HG02642 (cell line): ENCODE measurements around the gene ZFYVE27.

Experiments
- ATAC-seq: cut with Tn5 transposase; IDR thresholded peaks from one replicate; pipeline ENCODE4 v1.9.1; 2021; ENCODE audit warnings: mild to moderate bottlenecking; ENCODE audit not compliant: unreplicated experiment, poor library complexity

The ZFYVE27 gene

GRCh38 chr10:97785231-97785630 lies 48.3 kb downstream of the ZFYVE27 start:
- ATAC-seq = no peak

- ATAC-seq = no peak
Measured at GRCh38 chr10:97785731-97786130, 48.8 kb downstream of the ZFYVE27 start.

- no peak for ATAC-seq
Measured at GRCh38 chr10:97788552-97789442, 51.9 kb downstream of the ZFYVE27 start.

- ATAC-seq = no peak
Measured at GRCh38 chr10:97789770-97790397, 53.0 kb downstream of the ZFYVE27 start.

GRCh38 chr10:97791824-97792721 lies 55.1 kb downstream of the ZFYVE27 start:
- peak; percentile 54 for ATAC-seq

GRCh38 chr10:97795886-97796285 lies 59.0 kb downstream of the ZFYVE27 start:
- no peak for ATAC-seq

- ATAC-seq = no peak
Measured at GRCh38 chr10:97796651-97797050, 59.7 kb downstream of the ZFYVE27 start.

GRCh38 chr10:97798958-97799610 lies 62.2 kb downstream of the ZFYVE27 start:
- no peak for ATAC-seq

- ATAC-seq = no peak
Measured at GRCh38 chr10:97800474-97800873, 63.5 kb downstream of the ZFYVE27 start.

GRCh38 chr10:97801422-97801821 lies 64.5 kb downstream of the ZFYVE27 start:
- ATAC-seq = no peak

GRCh38 chr10:97805096-97805884 lies 68.4 kb downstream of the ZFYVE27 start:
- no peak for ATAC-seq

- ATAC-seq = no peak
Measured at GRCh38 chr10:97805949-97806348, 69.0 kb downstream of the ZFYVE27 start.

GRCh38 chr10:97810446-97810845 lies 73.5 kb downstream of the ZFYVE27 start:
- no peak for ATAC-seq
